ENCODE results near the gene PRIM2.
A peak's percentile ranks its signal among the peaks of the same experiment; 100 is the strongest.
"Not testable (repeated sequence)": the region's sequence is repeated elsewhere in the genome, so short reads cannot be mapped to it uniquely, and the experiment has no call there.

PRIM2 gene

GRCh38 chr6:57362340-57362739 lies 44.9 kb downstream of the PRIM2 start:
- not testable (repeated sequence) for H3K4me3 ChIP-seq (ENCODE audit: low read length); DNase-seq (ENCODE audit: low read depth)

GRCh38 chr6:57365076-57365583 lies 47.7 kb downstream of the PRIM2 start:
- not testable (repeated sequence) for H3K4me3 ChIP-seq (ENCODE audit: low read length); DNase-seq (ENCODE audit: low read depth)

- H3K4me3 ChIP-seq (ENCODE audit: low read length); DNase-seq (ENCODE audit: low read depth): not testable (repeated sequence)
These were observed 51.7 kb downstream of the PRIM2 start for GRCh38 chr6:57368965-57369731.

GRCh38 chr6:57371779-57372178 lies 54.3 kb downstream of the PRIM2 start:
- H3K4me3 ChIP-seq (ENCODE audit: low read length); DNase-seq (ENCODE audit: low read depth): not testable (repeated sequence)

GRCh38 chr6:57374764-57375163 lies 57.3 kb downstream of the PRIM2 start:
- DNase-seq (ENCODE audit: low read depth); H3K4me3 ChIP-seq (ENCODE audit: low read length): not testable (repeated sequence)

GRCh38 chr6:57376083-57376482 lies 58.7 kb downstream of the PRIM2 start:
- not testable (repeated sequence) for DNase-seq (ENCODE audit: low read depth); H3K4me3 ChIP-seq (ENCODE audit: low read length)

GRCh38 chr6:57389038-57389592 lies 71.7 kb downstream of the PRIM2 start:
- not testable (repeated sequence) for DNase-seq (ENCODE audit: low read depth); H3K4me3 ChIP-seq (ENCODE audit: low read length)

GRCh38 chr6:57390818-57391217 lies 73.4 kb downstream of the PRIM2 start:
- not testable (repeated sequence) for DNase-seq (ENCODE audit: low read depth); H3K4me3 ChIP-seq (ENCODE audit: low read length)

GRCh38 chr6:57392047-57392446 lies 74.6 kb downstream of the PRIM2 start:
- not testable (repeated sequence) for DNase-seq (ENCODE audit: low read depth); H3K4me3 ChIP-seq (ENCODE audit: low read length)

- DNase-seq (ENCODE audit: low read depth); H3K4me3 ChIP-seq (ENCODE audit: low read length): not testable (repeated sequence)
These were observed 101.9 kb downstream of the PRIM2 start for GRCh38 chr6:57419341-57419740.

- no peak for TF ChIP-seq CTCF (conservative IDR thresholded peaks at IDR 0.05; ENCODE audit: low read depth, low read length)
- DNase-seq (ENCODE audit: low read depth) = no peak
These were observed 104.1 kb downstream of the PRIM2 start for GRCh38 chr6:57421503-57421902.

GRCh38 chr6:57423468-57423867 lies 106.0 kb downstream of the PRIM2 start:
- peak; percentile 97 for DNase-seq (ENCODE audit: low read depth)
- no peak for TF ChIP-seq CTCF (conservative IDR thresholded peaks at IDR 0.05; ENCODE audit: low read depth, low read length)
- H3K4me3 ChIP-seq (ENCODE audit: low read length) = no peak overlapping the region

More at GRCh38 chr6:57421503-57421902, 104.1 kb downstream of the PRIM2 start:
- H3K4me3 ChIP-seq (ENCODE audit: low read length) = no peak overlapping the region

GRCh38 chr6:57431742-57432141 lies 114.3 kb downstream of the PRIM2 start:
- DNase-seq (ENCODE audit: low read depth); H3K4me3 ChIP-seq (ENCODE audit: low read length): not testable (repeated sequence)

Data from retinal pigment epithelial cell (primary cell).